Measurements from ENCODE around the gene PABPN1L.

Gene PABPN1L

GRCh38 chr16:88865742-88866141 lies 718 bp downstream of the PABPN1L start:
- no peak for DNase-seq

DNA sequence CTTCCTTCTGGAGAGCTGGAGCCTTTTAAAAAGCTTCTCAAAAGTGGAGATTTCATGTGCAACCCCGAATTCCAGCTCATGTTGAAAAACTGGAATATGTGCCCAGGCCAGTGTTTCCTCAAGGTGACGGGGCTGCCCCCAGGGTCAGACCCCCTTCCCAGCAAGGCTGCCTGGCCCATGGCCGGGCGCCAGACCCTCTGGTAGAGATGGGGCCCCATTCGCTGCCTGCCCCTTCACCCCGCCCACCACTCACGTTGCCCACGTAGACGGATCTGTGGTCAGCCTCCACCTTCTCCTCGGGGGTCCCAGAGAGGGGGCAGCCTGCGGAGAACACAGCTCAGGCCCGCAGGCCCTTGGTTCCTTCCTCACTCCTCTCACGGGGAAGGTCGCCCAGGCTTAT lies 1.1 kb downstream of the PABPN1L start:
- no peak for DNase-seq

- no peak for DNase-seq
Measured at GRCh38 chr16:88864521-88864920, 1.9 kb downstream of the PABPN1L start.

GRCh38 chr16:88864099-88864498 lies 2.4 kb downstream of the PABPN1L start:
- no peak for DNase-seq

DNA sequence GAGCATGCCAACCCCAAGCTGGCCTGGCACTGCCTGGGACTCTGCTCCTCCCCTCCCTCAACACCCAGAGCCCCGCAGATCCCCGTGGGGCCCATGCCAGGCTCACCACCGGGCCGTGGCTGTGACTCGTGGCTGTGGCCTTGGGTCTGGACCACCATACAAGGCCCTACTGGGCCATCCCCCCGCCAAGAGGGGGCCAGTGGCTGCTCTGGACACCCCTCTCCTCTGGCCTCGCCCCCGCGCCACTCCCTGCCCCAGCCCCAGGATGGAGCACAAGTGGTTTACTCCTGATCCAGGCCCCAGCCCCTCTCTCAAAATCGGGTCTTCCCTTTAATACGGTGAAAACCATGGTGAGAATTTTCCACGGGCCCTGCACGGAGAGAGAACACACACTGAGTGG lies 3.0 kb downstream of the PABPN1L start:
- no peak for DNase-seq

DNA sequence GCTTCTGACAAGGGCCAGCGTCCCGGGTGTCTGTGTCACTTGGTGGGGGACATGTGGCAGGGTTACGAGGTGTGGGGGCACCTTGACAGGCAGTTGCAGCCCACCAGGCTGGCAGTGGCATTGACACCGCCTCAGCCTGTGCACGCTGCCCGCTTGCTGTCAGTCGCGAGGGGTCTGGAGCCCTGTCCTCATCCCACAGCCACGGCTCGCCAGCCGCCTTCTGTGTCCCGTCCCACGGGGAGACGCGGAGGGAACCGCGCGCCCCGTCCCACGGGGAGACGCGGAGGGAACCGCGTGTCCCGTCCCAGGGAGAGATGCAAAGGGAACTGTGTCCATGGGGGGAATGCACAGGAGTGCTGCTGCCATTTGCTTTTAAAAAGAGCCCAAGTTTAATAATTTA lies 3.5 kb downstream of the PABPN1L start:
- DNase-seq, result no peak

- DNase-seq, result no peak
Measured at GRCh38 chr16:88861359-88861758, 5.1 kb downstream of the PABPN1L start.

DNA sequence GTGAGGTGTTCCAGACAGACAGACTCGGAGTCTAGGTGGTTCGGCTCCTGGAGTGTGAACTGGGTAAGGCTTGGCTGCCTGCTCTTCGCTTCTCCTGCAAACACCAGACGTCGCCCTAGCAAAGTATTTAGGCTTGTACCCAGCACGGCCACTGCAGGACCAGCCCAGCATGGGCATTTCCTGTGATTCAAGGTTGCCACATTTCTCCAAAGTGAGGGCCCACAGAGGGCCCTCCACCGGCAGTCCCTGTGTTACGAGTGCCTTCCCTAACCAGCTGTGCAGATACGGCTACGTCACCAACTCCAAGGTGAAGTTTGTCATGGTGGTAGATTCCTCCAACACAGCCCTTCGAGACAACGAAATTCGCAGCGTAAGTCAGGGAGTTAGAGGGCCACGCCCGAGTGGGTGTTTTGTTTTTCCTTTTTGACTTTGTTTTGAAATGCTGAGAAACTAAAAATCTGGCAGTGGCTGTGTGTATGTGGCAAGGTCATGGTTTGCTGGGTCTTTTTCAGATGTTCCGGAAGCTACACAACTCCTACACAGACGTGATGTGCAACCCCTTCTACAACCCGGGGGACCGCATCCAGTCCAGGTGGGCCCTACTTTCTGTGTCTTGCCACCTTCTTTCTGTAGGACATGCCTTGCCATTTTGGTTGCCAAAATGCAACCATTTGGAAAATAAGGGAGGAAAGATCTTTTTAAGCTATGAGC lies 6.9 kb downstream of the PABPN1L start:
- no peak for DNase-seq

DNA sequence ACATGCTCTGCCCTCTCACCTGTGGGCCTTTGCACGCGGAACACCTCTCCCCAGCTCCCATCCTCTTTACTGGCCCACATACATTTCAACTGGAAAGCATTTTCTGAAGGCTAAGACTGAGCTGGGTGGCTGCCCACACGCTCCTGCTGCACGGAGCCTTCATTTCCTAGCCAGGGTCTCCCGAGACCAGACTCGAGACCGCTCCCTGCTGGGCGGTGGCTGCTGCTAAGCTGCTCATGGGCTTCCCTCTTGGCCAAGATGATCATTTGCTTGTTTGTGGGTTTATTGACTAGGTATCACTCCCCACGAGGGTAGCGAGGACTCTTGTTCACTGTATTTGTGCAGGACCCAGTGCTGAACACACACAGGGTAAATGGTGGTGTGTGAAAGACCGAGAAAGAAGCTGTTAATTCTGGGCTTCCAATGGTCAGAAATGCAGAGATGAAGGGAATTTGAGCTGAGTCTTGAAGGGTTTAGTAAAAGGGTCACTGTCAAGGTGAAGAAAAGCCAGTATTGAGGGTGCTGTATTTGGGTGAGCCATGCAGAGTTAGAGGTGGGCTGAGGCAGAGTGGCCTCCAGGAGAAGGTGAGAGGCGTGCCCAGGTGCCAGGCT lies 8.6 kb downstream of the PABPN1L start:
- DNase-seq, result peak; percentile 14

GRCh38 chr16:88856828-88857727 lies 9.4 kb downstream of the PABPN1L start, which contains the start of the genes GALNS and TRAPPC2L:
GALNS (minus strand) TSS chr16:88856947; CDS start chr16:88856877, 70 bp downstream.
TRAPPC2L (plus strand) TSS chr16:88857127; CDS start chr16:88857151, 24 bp downstream.
- peak; percentile 96 for DNase-seq

DNA sequence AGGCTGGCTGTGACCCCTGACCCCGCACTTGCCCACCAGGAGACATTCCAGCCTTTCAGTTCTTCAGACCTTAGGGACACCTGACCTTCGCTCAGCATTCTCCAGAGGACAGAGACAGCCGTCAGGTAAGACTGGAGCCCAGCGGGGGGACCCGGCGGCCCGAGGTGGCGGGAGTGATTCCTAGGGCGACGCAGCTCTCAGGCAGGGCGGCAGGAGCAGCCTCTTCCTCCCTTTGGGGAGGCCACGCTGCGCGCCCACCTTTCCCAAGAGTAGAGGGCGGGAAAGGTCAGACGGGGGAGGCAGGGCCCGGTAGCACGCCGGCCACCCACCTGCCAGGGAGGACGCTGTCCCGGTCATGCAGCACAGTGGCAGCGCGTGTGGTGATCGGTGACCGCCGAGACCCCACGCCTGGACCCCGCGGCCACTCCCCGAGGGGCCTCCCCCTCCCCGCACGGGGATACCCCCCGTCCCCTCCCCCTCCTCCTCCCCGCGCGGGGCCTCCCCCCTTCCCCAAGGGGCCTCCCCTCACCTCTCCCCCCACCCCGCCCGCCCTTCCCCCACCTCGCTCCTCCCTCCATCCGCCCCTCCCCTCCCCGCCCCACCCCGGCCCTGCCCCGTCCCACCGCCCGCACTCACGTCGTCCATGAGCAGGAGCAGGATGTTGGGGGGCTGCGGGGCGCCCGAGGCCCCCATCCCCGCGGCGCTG lies 10.2 kb downstream of the PABPN1L start:
- no peak for DNase-seq

DNA sequence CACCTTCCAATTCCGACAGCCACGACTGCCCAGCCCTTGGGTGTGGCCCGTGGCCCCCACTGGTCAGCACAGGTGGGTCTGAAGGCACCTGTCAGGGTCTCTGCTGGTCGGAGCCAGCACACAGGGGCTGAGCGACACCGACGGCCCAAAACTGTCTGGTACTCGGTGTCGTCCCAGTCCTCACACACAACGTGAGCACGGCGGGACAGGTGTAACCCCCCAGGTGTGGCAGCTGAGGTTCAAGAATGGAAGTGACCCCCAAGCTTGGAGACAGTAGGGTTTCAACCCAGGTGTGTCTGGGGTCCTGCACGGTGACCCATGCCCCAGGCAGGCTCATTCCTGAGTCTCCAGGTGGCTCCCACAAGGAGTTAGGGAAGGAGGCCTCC lies 10.7 kb downstream of the PABPN1L start:
- DNase-seq, result no peak

- DNase-seq, result no peak
Measured at GRCh38 chr16:88855176-88855575, 11.3 kb downstream of the PABPN1L start.

GRCh38 chr16:88854306-88855111 lies 12.0 kb downstream of the PABPN1L start:
- no peak for DNase-seq

- DNase-seq, result no peak
Measured at GRCh38 chr16:88853325-88853941, 13.0 kb downstream of the PABPN1L start.

- DNase-seq, result no peak
Measured at GRCh38 chr16:88851616-88852015, 14.8 kb downstream of the PABPN1L start.

GRCh38 chr16:88850531-88851199 lies 15.8 kb downstream of the PABPN1L start:
- no peak for DNase-seq

DNA sequence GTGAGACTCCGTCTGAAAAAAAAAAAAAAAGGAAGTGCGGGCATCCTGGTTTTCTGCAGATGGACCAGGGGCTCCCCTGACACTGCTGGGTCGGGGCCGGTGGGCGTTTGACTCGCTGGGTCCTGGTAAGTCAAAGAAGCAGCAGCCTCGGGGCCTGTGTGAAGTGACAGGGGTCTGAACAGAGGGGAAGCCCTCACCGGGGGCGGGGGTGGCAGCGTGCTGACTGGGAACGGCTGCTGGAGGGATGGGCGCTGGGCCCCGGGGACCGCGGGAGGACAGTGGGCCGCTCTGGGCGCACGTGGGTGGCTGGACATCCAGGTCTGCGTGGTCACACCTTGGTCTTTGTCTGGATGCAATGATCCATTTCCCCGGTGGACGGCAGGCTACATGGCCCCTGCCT lies 17.9 kb downstream of the PABPN1L start:
- DNase-seq, result no peak

DNA sequence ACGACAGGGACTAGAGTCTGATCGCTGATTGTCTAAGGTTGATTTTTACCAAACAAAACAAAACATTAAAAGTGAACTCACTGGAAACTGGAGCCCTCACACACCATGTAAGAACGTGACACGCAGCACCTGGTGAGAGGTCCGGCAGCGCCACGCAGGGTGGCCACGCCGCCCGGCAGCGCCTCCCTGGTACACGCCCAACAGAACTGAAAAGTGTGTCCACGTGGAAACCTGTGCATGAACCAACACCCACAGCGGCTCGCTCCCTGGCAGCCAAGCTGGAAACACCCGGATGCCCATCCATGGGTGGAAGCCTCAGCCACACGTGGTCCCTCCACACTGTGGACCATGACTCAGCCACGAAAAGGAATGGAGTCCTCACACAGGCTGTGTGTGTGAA lies 18.8 kb downstream of the PABPN1L start:
- no peak for DNase-seq

GRCh38 chr16:88846088-88846487 lies 20.4 kb downstream of the PABPN1L start:
- no peak for DNase-seq

DNA sequence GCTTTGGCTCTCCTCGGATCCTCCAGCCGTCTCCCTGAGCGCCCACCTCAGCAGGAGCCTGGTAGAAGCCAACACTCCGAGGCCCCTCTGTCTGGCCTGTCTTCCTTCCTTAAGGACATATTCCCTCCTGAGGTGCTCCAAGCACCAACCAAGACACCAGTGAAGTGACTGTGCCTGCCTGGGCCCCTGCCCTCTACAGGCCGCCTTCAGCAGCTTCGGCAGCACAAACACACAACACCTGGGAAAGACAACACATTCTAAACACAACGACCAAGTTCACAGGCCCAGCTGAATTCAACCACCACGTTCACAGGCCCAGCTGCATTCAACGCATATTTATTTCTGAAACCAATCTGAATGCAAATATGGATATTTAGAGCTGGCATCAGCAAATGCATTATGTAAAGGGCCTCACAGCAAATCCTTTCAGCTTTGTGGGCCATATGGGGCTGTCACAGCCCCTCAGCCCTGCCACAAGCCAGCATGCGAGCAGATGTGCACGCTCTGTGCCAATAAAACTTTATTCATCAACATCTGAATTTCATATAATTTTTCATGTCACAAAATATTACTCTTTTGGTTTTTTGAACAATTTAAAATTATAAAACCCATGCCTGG lies 21.9 kb downstream of the PABPN1L start:
- no peak for DNase-seq

Measured in amniotic stem cell (primary cell).